Lower leg skin (tissue), 4 donors: ENCODE results near the gene KRT78. TPM values are rescaled to one million over a fixed set of nuclear protein-coding genes. Genes with fewer than 3 reads are reported as not detected.

Source experiments
- DNase-seq, 2 donors: peaks; one replicate each; pipeline ENCODE4 v3.0.0-alpha.2; 2019; ENCODE audit warnings: low spot score in 2 of 2
- H3K4me3 ChIP-seq: fragments of 200-600 bp; sonication (generic); 2 replicates; pipeline ENCODE4 v1.5.1; 2017; ENCODE audit warnings: mild to moderate bottlenecking, low read depth; ENCODE audit not compliant: poor library complexity, severe bottlenecking
- POLR2A ChIP-seq, 2 donors: fragments of 450-650 bp; IDR thresholded peaks; one replicate each; pipeline ENCODE4 v1.6.1; 2016 to 2017; ENCODE audit warnings: antibody characterized with exemption in 2 of 2, mild to moderate bottlenecking in 1 of 2, moderate library complexity in 1 of 2
- WGBS, 2 donors: methylation state at CpG; one replicate each; pipeline ENCODE4 v1.1.5; 2018; 5-methylcytosine and 5-hydroxymethylcytosine counted together
- intact Hi-C: fragments of 100-400 bp; cut with DNase I; formaldehyde crosslinking; loops from one replicate; pipeline ENCODE4 v1.15.0; 2023; ENCODE audit warnings: low total_unique reads
- total RNA-seq, 4 donors: library from RNA; depleted of rRNA; stranded (reverse); fragments of >200 nt; gene quantifications; one replicate each; pipeline ENCODE4 v1.1.0, GENCODE V29; 2016
- TF ChIP-seq, protein P1 (sequence below), 3 donors: fragments of 450-650 bp; IDR thresholded peaks; one replicate each; pipeline ENCODE4 v1.5.1; 2016; ENCODE audit warnings: antibody characterized with exemption in 3 of 3, mild to moderate bottlenecking in 3 of 3, moderate library complexity in 2 of 3

Gene KRT78
- total RNA-seq, 4 donors from 2014 or later = 114 to 250 (median 183) TPM

DNA sequence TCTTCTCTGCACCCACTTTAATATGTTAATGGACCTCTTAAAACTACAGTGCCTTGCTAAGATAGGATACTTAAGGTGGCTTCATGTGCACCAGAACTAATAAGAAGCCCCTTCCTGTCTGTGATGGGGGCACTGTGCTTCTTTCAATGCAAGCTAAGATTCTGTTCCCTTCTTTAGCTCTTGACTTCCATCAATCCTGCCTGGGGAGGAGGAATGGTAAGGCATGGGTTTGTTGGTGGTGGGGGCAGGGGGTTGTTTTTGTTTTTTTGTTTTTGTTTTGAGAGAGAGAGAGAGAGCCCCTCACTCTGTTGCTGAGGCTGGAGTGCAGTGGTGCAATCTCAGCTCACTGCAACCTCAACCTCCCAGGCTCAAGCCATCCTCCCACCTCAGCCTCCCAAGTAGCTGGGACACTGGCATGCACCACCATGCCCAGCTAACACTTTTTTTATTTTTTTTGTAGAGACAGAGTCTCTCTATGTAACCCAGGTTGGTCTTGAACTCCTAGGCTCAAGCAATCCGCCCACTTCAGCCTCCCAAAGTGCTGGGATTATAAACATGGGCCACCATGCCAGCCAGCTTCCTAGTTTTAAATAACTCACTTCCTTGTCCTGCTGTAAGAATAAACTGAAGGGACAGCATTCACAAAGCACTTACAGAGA, 48.4 kb downstream of the KRT78 start:
- H3K4me3 ChIP-seq = no peak overlapping the region
- TF ChIP-seq, protein P1, sequence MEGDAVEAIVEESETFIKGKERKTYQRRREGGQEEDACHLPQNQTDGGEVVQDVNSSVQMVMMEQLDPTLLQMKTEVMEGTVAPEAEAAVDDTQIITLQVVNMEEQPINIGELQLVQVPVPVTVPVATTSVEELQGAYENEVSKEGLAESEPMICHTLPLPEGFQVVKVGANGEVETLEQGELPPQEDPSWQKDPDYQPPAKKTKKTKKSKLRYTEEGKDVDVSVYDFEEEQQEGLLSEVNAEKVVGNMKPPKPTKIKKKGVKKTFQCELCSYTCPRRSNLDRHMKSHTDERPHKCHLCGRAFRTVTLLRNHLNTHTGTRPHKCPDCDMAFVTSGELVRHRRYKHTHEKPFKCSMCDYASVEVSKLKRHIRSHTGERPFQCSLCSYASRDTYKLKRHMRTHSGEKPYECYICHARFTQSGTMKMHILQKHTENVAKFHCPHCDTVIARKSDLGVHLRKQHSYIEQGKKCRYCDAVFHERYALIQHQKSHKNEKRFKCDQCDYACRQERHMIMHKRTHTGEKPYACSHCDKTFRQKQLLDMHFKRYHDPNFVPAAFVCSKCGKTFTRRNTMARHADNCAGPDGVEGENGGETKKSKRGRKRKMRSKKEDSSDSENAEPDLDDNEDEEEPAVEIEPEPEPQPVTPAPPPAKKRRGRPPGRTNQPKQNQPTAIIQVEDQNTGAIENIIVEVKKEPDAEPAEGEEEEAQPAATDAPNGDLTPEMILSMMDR (IDR thresholded peaks at IDR 0.05) = no peak
- TF ChIP-seq POLR2A (IDR thresholded peaks at IDR 0.05) = no peak
- intact Hi-C loops = no loop called here
- WGBS, 2 donors = 90 to 93% methylated on average over 1 of the region's 1 CpG
- DNase-seq = no peak

GRCh38 chr12:52799505-52800211, 49.1 kb downstream of the KRT78 start:
- no peak overlapping the region for H3K4me3 ChIP-seq
- no peak for TF ChIP-seq POLR2A (IDR thresholded peaks at IDR 0.05)
- TF ChIP-seq, protein P1 (IDR thresholded peaks at IDR 0.05) = no peak
- no peak for DNase-seq
- intact Hi-C loops = no loop called here
- WGBS, 2 donors = 75 to 89% methylated on average over 5 of the region's 5 CpGs

DNA sequence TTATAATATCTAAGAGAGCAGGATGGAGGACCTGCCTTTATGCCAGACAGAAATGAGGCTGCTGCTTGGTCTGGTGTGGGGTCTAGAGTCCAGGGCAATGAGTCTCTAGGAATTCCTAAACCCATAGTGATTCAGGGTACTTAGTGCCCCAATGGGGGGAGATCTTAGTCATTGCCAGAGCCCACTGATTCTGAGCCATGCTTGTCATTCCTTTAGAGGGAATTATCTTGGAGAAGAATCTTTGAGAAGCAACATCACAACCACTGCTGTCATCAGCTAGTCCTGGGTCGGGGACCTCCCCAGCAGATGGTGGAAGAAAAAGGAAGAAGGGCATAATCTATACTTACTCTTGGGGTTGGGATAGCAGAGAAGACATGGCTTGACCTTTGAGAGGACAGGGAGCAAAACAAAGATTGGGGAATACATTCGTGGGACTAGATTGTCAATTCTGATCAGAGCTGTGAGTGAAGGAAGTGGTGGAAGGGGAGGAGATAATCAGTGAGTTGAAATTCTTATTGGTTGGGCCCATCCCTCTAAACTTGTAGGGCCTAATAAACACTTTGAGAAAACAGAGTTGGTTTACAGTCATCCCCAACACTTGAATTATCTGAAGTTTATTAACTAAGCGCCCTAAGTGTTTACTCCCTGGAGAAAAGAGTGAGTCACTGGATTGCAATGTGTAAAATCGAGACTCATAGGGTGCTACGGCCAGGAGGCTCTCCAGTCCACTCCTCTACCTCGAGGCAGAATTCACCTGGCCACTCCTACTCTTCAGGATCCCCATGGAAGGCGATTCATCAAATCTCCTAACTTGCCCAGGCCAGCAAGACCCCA, 49.9 kb downstream of the KRT78 start:
- intact Hi-C loops = no loop called here
- no peak for TF ChIP-seq POLR2A (IDR thresholded peaks at IDR 0.05)
- TF ChIP-seq, protein P1 (IDR thresholded peaks at IDR 0.05) = no peak
- DNase-seq = no peak
- no peak overlapping the region for H3K4me3 ChIP-seq
- 51 to 66% methylated on average over 7 of the region's 7 CpGs for WGBS, 2 donors

DNA sequence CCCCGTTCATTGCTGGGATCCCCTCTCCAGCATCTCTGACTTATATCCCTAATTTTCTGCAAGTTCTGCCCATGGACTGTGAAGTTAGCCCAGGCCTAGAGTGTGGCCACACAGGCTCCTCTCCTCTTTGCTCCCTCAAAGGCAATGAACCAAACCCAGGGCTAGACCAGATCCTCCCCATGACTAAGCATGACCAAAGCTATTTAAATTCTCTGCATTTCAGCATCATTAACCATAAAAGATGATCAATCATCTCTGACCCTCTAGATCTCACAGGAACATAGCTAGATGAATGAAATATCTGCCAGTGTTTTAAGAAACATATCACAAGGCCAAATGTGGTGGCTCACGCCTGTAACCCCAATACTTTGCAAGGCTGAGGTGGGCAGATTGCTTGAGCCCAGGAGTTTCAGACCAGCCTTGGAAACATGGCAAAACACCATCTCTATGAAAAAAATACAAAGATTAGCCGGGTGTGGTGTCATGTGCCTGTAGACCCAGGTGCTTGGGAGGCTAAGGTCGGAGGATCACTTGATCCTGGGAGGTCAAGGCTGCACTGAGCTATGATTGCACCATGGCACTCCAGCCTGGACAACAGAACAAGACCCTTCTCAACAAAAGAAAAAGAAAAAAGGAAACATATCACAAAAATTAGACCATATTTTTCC, 50.7 kb downstream of the KRT78 start:
- 89 to 96% methylated on average over 4 of the region's 4 CpGs for WGBS, 2 donors
- intact Hi-C loops = no loop called here
- DNase-seq = no peak
- H3K4me3 ChIP-seq = no peak overlapping the region
- no peak for TF ChIP-seq POLR2A (IDR thresholded peaks at IDR 0.05)

DNA sequence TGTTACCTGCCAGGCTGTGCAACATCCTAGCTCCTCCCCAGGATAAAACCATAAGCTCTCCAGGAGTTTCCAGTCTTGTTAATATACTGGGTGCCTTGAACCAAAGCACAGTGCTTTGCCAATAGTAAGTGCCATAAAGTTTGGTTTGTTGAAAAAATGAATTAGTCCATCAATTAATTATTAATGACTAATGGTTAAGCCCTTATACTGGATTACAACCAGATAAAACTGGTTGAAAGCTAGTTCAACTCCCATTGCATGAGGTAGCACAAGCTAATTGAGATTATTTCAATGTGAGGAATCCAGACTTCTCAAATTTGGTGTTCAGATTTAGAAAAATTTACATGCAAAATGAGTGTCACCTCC, 51.3 kb downstream of the KRT78 start:
- intact Hi-C loops = no loop called here
- DNase-seq = no peak
- TF ChIP-seq POLR2A (IDR thresholded peaks at IDR 0.05) = no peak
- TF ChIP-seq, protein P1 (IDR thresholded peaks at IDR 0.05) = no peak
- H3K4me3 ChIP-seq = no peak overlapping the region
